A549 (cell line): ENCODE data around the gene EMILIN1. TPM values are rescaled to one million over a fixed set of nuclear protein-coding genes. Genes with fewer than 3 reads are reported as not detected.
"Not testable (repeated sequence)": the region's sequence is repeated elsewhere in the genome, so short reads cannot be mapped to it uniquely, and the experiment has no call there.

Experiments
- ATAC-seq, 2 experiments: fragments of 200-7000 bp in 1 of 2; fragments of >200 bp in 1 of 2; cut with Nextera tagmentation in 1 of 2; cut with Tn5 transposase in 1 of 2; 3 replicates each; pipeline versions ENCODE4 v1.8.0 to v1.9.1; 2018 to 2020; ENCODE audit warnings: mild to moderate bottlenecking in 1 of 2, moderate library complexity in 1 of 2
- CTCF ChIA-PET: fragments of 300-600 bp; sonication (Branson Sonifier 250); formaldehyde crosslinking; extraction: SDS; loops from one replicate; lab custom pipeline; 2021; ENCODE audit warnings: antibody characterized with exemption, inconsistent platforms; lab: Yijun Ruan, JAX
- POLR2A ChIA-PET: fragments of 350-600 bp; formaldehyde crosslinking; extraction: SDS; loops from one replicate; lab custom pipeline; 2021; ENCODE audit warnings: antibody characterized with exemption, inconsistent platforms; lab: Yijun Ruan, JAX
- DNase-seq, 2 experiments: peaks; one replicate each; pipeline versions ENCODE4 v3.0.0 to v3.0.0-alpha.2; 2011 to 2016; ENCODE audit warnings: low read depth in 1 of 2, low spot score in 1 of 2
- FAIRE-seq: peaks from 2 replicates; lab custom pipeline; 2011; peaks lifted over from hg19 to GRCh38; lab: Jason Lieb, UNC
- H3K27ac ChIP-seq, 2 experiments: fragments of >200 bp; sonication (Bioruptor Twin); formaldehyde crosslinking; 3 replicates each; pipeline ENCODE4 v1.5.1; 2016 to 2017
- H3K4me1 ChIP-seq: fragments of >200 bp; sonication (Bioruptor Twin); formaldehyde crosslinking; 3 replicates; pipeline ENCODE4 v1.6.1; 2016
- H3K4me2 ChIP-seq: fragments of >200 bp; sonication (Bioruptor Twin); formaldehyde crosslinking; 3 replicates; pipeline ENCODE4 v1.6.1; 2016
- H3K4me3 ChIP-seq: fragments of >200 bp; sonication (Bioruptor Twin); formaldehyde crosslinking; 3 replicates; pipeline ENCODE4 v1.5.1; 2016
- H3K9me3 ChIP-seq: fragments of >200 bp; sonication (Bioruptor Twin); formaldehyde crosslinking; 3 replicates; pipeline ENCODE4 v1.6.1; 2016
- ATOH8 ChIP-seq: fragments of 250-450 bp; sonication (Bioruptor Pico); IDR thresholded peaks from 2 replicates; pipeline ENCODE4 v1.5.0; 2020; ENCODE audit warnings: low read depth, mild to moderate bottlenecking, moderate library complexity
- CBX2 ChIP-seq: fragments of 200-600 bp; sonication (generic); IDR thresholded peaks from 2 replicates; pipeline ENCODE4 v1.6.1; 2016; ENCODE audit warnings: low read depth, mild to moderate bottlenecking, borderline replicate concordance
- CBX8 ChIP-seq: fragments of 200-600 bp; sonication (generic); IDR thresholded peaks from 2 replicates; pipeline ENCODE4 v1.6.1; 2016
- CEBPB ChIP-seq, 2 experiments: fragments of >200 bp in 1 of 2; sonication (Bioruptor Twin) in 1 of 2; formaldehyde crosslinking in 1 of 2; IDR thresholded peaks; 2 replicates each; pipeline ENCODE4 v1.6.1; 2012 to 2016
- CHD4 ChIP-seq: fragments of 200-600 bp; sonication (generic); IDR thresholded peaks from 2 replicates; pipeline ENCODE4 v1.6.1; 2016; ENCODE audit warnings: antibody characterized with exemption, mild to moderate bottlenecking, borderline replicate concordance
- E2F6 ChIP-seq: IDR thresholded peaks from 2 replicates; pipeline ENCODE4 v1.6.1; 2012; ENCODE audit warnings: low read depth, borderline replicate concordance
- EHMT2 ChIP-seq: fragments of 200-600 bp; sonication (generic); IDR thresholded peaks from 2 replicates; pipeline ENCODE4 v1.6.1; 2016; ENCODE audit warnings: antibody characterized with exemption, low read depth, mild to moderate bottlenecking, moderate library complexity
- ELK1 ChIP-seq: fragments of 150-350 bp; IDR thresholded peaks from 2 replicates; pipeline ENCODE4 v1.6.1; 2014; ENCODE audit warnings: low read depth, mild to moderate bottlenecking, low read length
- EP300 ChIP-seq, 2 experiments: fragments of >200 bp; sonication (Bioruptor Twin); formaldehyde crosslinking; IDR thresholded peaks; 2 replicates in 1 of 2; 3 replicates in 1 of 2; pipeline ENCODE4 v1.6.1; 2016 to 2017
- ESRRA ChIP-seq: fragments of 150-350 bp; IDR thresholded peaks from 2 replicates; pipeline ENCODE4 v1.6.1; 2014; ENCODE audit warnings: mild to moderate bottlenecking, low read length, borderline replicate concordance
- FOSB ChIP-seq: fragments of 250-450 bp; sonication (Bioruptor Pico); IDR thresholded peaks from 2 replicates; pipeline ENCODE4 v1.5.0; 2020; ENCODE audit warnings: mild to moderate bottlenecking, moderate library complexity
- HOXA7 ChIP-seq: fragments of 250-450 bp; sonication (Bioruptor Pico); IDR thresholded peaks from 2 replicates; pipeline ENCODE4 v1.5.0; 2020; ENCODE audit warnings: mild to moderate bottlenecking, moderate library complexity
- HOXB13 ChIP-seq: fragments of 250-450 bp; sonication (Bioruptor Pico); IDR thresholded peaks from 2 replicates; pipeline ENCODE4 v1.5.0; 2020; ENCODE audit warnings: low read depth, mild to moderate bottlenecking, moderate library complexity
- HOXB5 ChIP-seq: fragments of 250-450 bp; sonication (Bioruptor Pico); IDR thresholded peaks from 2 replicates; pipeline ENCODE4 v1.5.0; 2020; ENCODE audit warnings: mild to moderate bottlenecking, moderate library complexity
- JUN ChIP-seq, 2 experiments: fragments of >200 bp; sonication (Bioruptor Twin); formaldehyde crosslinking; IDR thresholded peaks; 2 replicates in 1 of 2; 3 replicates in 1 of 2; pipeline ENCODE4 v1.6.1; 2016 to 2017
- MAX ChIP-seq: IDR thresholded peaks from 2 replicates; pipeline ENCODE4 v1.6.1; 2012
- NFE2L2 ChIP-seq: fragments of 150-350 bp; conservative IDR thresholded peaks from 2 replicates; pipeline ENCODE4 v1.6.1; 2014; ENCODE audit warnings: low read length
- NPAS2 ChIP-seq: fragments of 250-450 bp; sonication (Bioruptor Pico); IDR thresholded peaks from 2 replicates; pipeline ENCODE4 v1.8.0; 2022; ENCODE audit warnings: mild to moderate bottlenecking, moderate library complexity, borderline replicate concordance
- NR3C1 ChIP-seq: fragments of >200 bp; sonication (Bioruptor Twin); formaldehyde crosslinking; IDR thresholded peaks from 3 replicates; pipeline ENCODE4 v1.6.1; 2017
- PHF8 ChIP-seq: fragments of 200-600 bp; sonication (generic); IDR thresholded peaks from 2 replicates; pipeline ENCODE4 v1.6.1; 2016; ENCODE audit warnings: low read depth, mild to moderate bottlenecking, antibody characterized with exemption, moderate library complexity, borderline replicate concordance
- POLR2A ChIP-seq: IDR thresholded peaks from 2 replicates; pipeline ENCODE4 v1.6.1; 2012; ENCODE audit warnings: mild to moderate bottlenecking, low read length
- POLR2AphosphoS2 ChIP-seq: conservative IDR thresholded peaks from 2 replicates; pipeline ENCODE4 v1.6.1; 2012; ENCODE audit warnings: low read length, improper control_type of control experiment, inconsistent platforms
- RAD21 ChIP-seq, 2 experiments: fragments of >200 bp in 1 of 2; sonication (Bioruptor Twin) in 1 of 2; formaldehyde crosslinking in 1 of 2; IDR thresholded peaks in 1 of 2; conservative IDR thresholded peaks in 1 of 2; 2 replicates in 1 of 2; 3 replicates in 1 of 2; pipeline ENCODE4 v1.6.1; 2012 to 2018; ENCODE audit warnings: inconsistent platforms in 1 of 2
- RARB ChIP-seq: fragments of 250-450 bp; sonication (Bioruptor Pico); IDR thresholded peaks from 2 replicates; pipeline ENCODE4 v1.8.0; 2021; ENCODE audit warnings: mild to moderate bottlenecking, moderate library complexity
- RCOR1 ChIP-seq: fragments of 150-350 bp; IDR thresholded peaks from 2 replicates; pipeline ENCODE4 v1.6.1; 2014; ENCODE audit warnings: antibody characterized with exemption, low read length, low read depth
- RFX5 ChIP-seq: fragments of 450-650 bp; IDR thresholded peaks from 2 replicates; pipeline ENCODE4 v1.7.1; 2014; ENCODE audit warnings: antibody characterized with exemption, mild to moderate bottlenecking, moderate library complexity
- SMC3 ChIP-seq: fragments of >200 bp; sonication (Bioruptor Twin); formaldehyde crosslinking; IDR thresholded peaks from 3 replicates; pipeline ENCODE4 v1.6.1; 2018; ENCODE audit warnings: inconsistent platforms
- TP53 ChIP-seq: fragments of 250-450 bp; sonication (Bioruptor Pico); IDR thresholded peaks from 2 replicates; pipeline ENCODE4 v1.5.0; 2021; ENCODE audit warnings: mild to moderate bottlenecking, moderate library complexity
- ZC3H11A ChIP-seq: fragments of 450-650 bp; IDR thresholded peaks from 2 replicates; pipeline ENCODE4 v1.6.1; 2014; ENCODE audit warnings: antibody characterized with exemption, mild to moderate bottlenecking
- ZNF302 ChIP-seq: fragments of 250-450 bp; sonication (Bioruptor Pico); IDR thresholded peaks from 2 replicates; pipeline ENCODE4 v1.9.0; 2021; ENCODE audit warnings: inconsistent platforms, mild to moderate bottlenecking, moderate library complexity
- ZSCAN20 ChIP-seq: fragments of 250-450 bp; sonication (Bioruptor Pico); IDR thresholded peaks from 2 replicates; pipeline ENCODE4 v1.8.0; 2022; ENCODE audit warnings: mild to moderate bottlenecking, moderate library complexity
- WGBS: methylation state at CpG from one replicate; pipeline ENCODE4 v1.1.6; 2017; ENCODE audit errors: missing lambda C conversion rate; 5-methylcytosine and 5-hydroxymethylcytosine counted together
- polyA plus RNA-seq, 4 experiments: library from polyadenylated mRNA; depleted of rRNA in 3 of 4; stranded (reverse); fragments of >200 nt; fragmentation: RNase III in 1 of 4; extraction: RNeasy Plus Mini Kit Qiagen cat#74134 plus additional on column Dnase treatment in 1 of 4; gene quantifications; 2 replicates in 3 of 4; 3 replicates in 1 of 4; pipeline ENCODE4 v1.2.3, GENCODE V29; 2011 to 2017

EMILIN1 gene
- polyA plus RNA-seq, 2 of the 4 experiments (the other 2 are of a cell fraction) = 0.13 to 0.49 TPM

GRCh38 chr2:27117995-27118524, 39.6 kb downstream of the EMILIN1 start:
- Histone ChIP-seq H3K4me2 (peak overlapping the region; percentile 86), H3K9me3 (no peaks in the 10 kb centered on the region), H3K4me1 (0 out of 3 replicates have a peak, but pooled peaks cover 4% of the 10 kb centered on the region), H3K27ac (peak overlapping the region; percentile 71 to 88; a peak in 5 of 6 replicates), H3K4me3 (peak overlapping the region; percentile 56)
- WGBS = 74% methylated on average over 12 of the region's 14 CpGs
- no peak for FAIRE-seq
- TF ChIP-seq ZC3H11A (no peak), NPAS2 (CRISPR knock-in tag) (no peak), ZNF302 (no peak), SMC3 (no peak), FOSB (CRISPR knock-in tag) (no peak), RAD21 (conservative IDR thresholded peaks at IDR 0.05 in 1 of 2, IDR thresholded peaks at IDR 0.05 in 1 of 2) (no peak), RCOR1 (no peak), CHD4 (no peak), RARB (CRISPR knock-in tag) (no peak), ESRRA (no peak), EP300 (IDR thresholded peaks at IDR 0.05) (no peak), ATOH8 (CRISPR knock-in tag) (no peak), HOXB13 (CRISPR knock-in tag) (no peak), CBX2 (no peak), POLR2AphosphoS2 (no peak)
- peak; percentile 11 to 16; a peak in 3 of 6 replicates for ATAC-seq
- DNase-seq = no peak
- CTCF ChIA-PET = interaction anchor here (0.9 to 3.4 kb wide), 5 partner anchors 14 to 272 kb away, joined by 3 to 14 read pairs (median 3); no protein-coding TSS in a partner anchor
- POLR2A ChIA-PET = no interaction called here

- WGBS = 39% methylated on average over 53 of the region's 84 CpGs
- FAIRE-seq = no peak
- Histone ChIP-seq H3K4me2 (peak within 1 kb of the TSS; percentile 86), H3K4me3 (peak within 1 kb of the TSS; percentile 56), H3K27ac (peak within 1 kb of the TSS; percentile 71 to 88), H3K9me3 (no peaks in the 10 kb centered on the region), H3K4me1 (0 out of 3 replicates have a peak, but pooled peaks cover 4% of the 10 kb centered on the region)
- peak; percentile 33 to 36 for DNase-seq
- ChIA-PET CTCF (interaction anchor here (0.9 to 3.4 kb wide), 5 partner anchors 13 to 272 kb away, joined by 3 to 14 read pairs (median 3); no protein-coding TSS in a partner anchor), POLR2A (no interaction called here)
- ATAC-seq = peak; percentile 32 to 35; a peak in 5 of 6 replicates
- TF ChIP-seq HOXA7 (no peak), RCOR1 (no peak), EHMT2 (no peak), CEBPB (IDR thresholded peaks at IDR 0.05) (no peak), NR3C1 (no peak), JUN (IDR thresholded peaks at IDR 0.05) (no peak; a peak in 1 of 5 replicates), MAX (peak; percentile 85), TP53 (no peak), ZSCAN20 (CRISPR knock-in tag) (no peak), CBX8 (no peak), RFX5 (no peak), ATOH8 (CRISPR knock-in tag) (0 out of 2 replicates have a peak, but pooled peaks have one; percentile 34), EP300 (IDR thresholded peaks at IDR 0.05) (no peak), RARB (CRISPR knock-in tag) (no peak), PHF8 (no peak; the same call in 1 of the 2 replicates), NFE2L2 (no peak), RAD21 (conservative IDR thresholded peaks at IDR 0.05 in 1 of 2, IDR thresholded peaks at IDR 0.05 in 1 of 2) (no peak), E2F6 (0 out of 2 replicates have a peak, but pooled peaks have one; percentile 3), HOXB5 (CRISPR knock-in tag) (peak; percentile 47; the same call in 1 of the 2 replicates), POLR2A (peak; percentile 30; the same call in 1 of the 2 replicates), ELK1 (no peak)
These were observed 40.3 kb downstream of the EMILIN1 start, which contains the start of gene CGREF1 for GRCh38 chr2:27118525-27119329. TSS of gene CGREF1 (minus strand) at chr2:27119128. CDS start at chr2:27104366, 14,762 bp downstream.

- CTCF ChIA-PET = interaction anchor here (2.1 to 3.4 kb wide), 2 partner anchors 12 to 146 kb away, joined by 5 to 14 read pairs; no protein-coding TSS in a partner anchor
These were observed 40.9 kb downstream of the EMILIN1 start for GRCh38 chr2:27119330-27119670.

More at GRCh38 chr2:27119330-27119670, 40.9 kb downstream of the EMILIN1 start:
- H3K4me1 ChIP-seq, H3K9me3 ChIP-seq, ATAC-seq, POLR2A ChIA-PET, FAIRE-seq, DNase-seq: not testable (repeated sequence)
- Histone ChIP-seq H3K4me3 (peak overlapping the region; percentile 56), H3K4me2 (peak overlapping the region; percentile 86), H3K27ac (peak overlapping the region in 1 of 2 experiments; percentile 88; a peak in 3 of 6 replicates)
- 92% methylated on average over 8 of the region's 8 CpGs for WGBS
